Gastrocnemius medialis (tissue), 4 donors: Measurements from ENCODE around the gene ZNF23.

Experiments used
- CTCF ChIP-seq, 5 experiments: fragments of 450-650 bp in 3 of 5; fragments of 200-600 bp in 2 of 5; sonication (generic) in 2 of 5; IDR thresholded peaks in 4 of 5; conservative IDR thresholded peaks in 1 of 5; 1 replicate in 4 of 5; 2 replicates in 1 of 5; pipeline ENCODE4 v1.5.1; 2016 to 2019; ENCODE audit warnings: antibody characterized with exemption in 5 of 5, mild to moderate bottlenecking in 3 of 5, moderate library complexity in 3 of 5
- POLR2A ChIP-seq, 2 donors: fragments of 450-650 bp; IDR thresholded peaks; one replicate each; pipeline ENCODE4 v1.6.1; 2017; ENCODE audit warnings: antibody characterized with exemption in 2 of 2, mild to moderate bottlenecking in 2 of 2, moderate library complexity in 2 of 2

- no peak for TF ChIP-seq CTCF (IDR thresholded peaks at IDR 0.05 in 4 of 5, conservative IDR thresholded peaks at IDR 0.05 in 1 of 5)
- no peak for TF ChIP-seq POLR2A (IDR thresholded peaks at IDR 0.05)
Measured at GRCh38 chr16:71498031-71498430, 36.0 kb upstream of the ZNF23 start.
